GM12892 (cell line): ENCODE data around the gene SPZ1.

Experiments
- POLR2A ChIP-seq: IDR thresholded peaks from 2 replicates; pipeline ENCODE4 v1.6.1; 2011; ENCODE audit warnings: low read depth, low read length, control low read depth
- POLR2AphosphoS5 ChIP-seq: IDR thresholded peaks from 2 replicates; pipeline ENCODE4 v1.6.1; 2011; ENCODE audit warnings: low read depth, low read length, control low read depth
- TAF1 ChIP-seq: IDR thresholded peaks from 2 replicates; pipeline ENCODE4 v1.6.1; 2011; ENCODE audit warnings: low read depth, mild to moderate bottlenecking, control low read depth, low read length, borderline replicate concordance

DNA sequence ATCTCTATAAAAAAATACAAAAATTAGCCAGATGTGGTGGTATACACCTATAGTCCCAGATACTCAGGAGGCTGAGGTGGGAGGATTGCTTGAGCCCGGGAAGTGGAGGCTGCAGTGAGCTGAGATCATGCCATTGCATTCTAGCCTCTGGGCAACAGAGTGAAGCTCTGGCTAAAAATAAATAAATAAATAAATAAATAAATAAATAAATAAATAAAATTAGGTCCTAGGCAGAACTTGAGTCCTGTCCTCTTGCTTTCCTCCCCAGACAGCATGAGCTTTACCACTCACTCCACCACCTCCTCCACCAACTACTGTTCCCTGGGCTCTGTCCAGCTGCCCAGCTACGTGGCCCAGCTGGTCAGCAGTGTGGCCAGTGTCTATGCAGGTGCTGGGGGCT lies 31.6 kb upstream of the SPZ1 start:
- TF ChIP-seq POLR2A: no peak
- TF ChIP-seq TAF1: no peak
- no peak for TF ChIP-seq POLR2AphosphoS5
